Transverse colon (tissue), 4 donors: ENCODE data around the gene MOGAT1. TPM values are rescaled to one million over a fixed set of nuclear protein-coding genes. Genes with fewer than 3 reads are reported as not detected.

Experiments used
- DNase-seq: peaks from one replicate; pipeline ENCODE4 v3.0.0-alpha.2; 2019
- H3K27ac ChIP-seq, 4 donors: fragments of 200-600 bp; sonication (generic); 2 replicates each; pipeline ENCODE4 v1.5.1; 2016 to 2018; ENCODE audit warnings: inconsistent platforms in 4 of 4
- H3K27me3 ChIP-seq: fragments of 200-600 bp; sonication (generic); 2 replicates; pipeline ENCODE4 v1.5.1; 2017; ENCODE audit warnings: inconsistent platforms
- H3K36me3 ChIP-seq, 4 donors: fragments of 200-600 bp; sonication (generic); 2 replicates each; pipeline ENCODE4 v1.5.1; 2017 to 2019; ENCODE audit warnings: inconsistent platforms in 4 of 4
- H3K4me1 ChIP-seq, 4 donors: fragments of 200-600 bp; sonication (generic); 2 replicates each; pipeline ENCODE4 v1.5.1; 2017 to 2020; ENCODE audit warnings: inconsistent platforms in 4 of 4
- H3K4me3 ChIP-seq, 4 donors: fragments of 200-600 bp; sonication (generic); 1 replicate in 1 of 4; 2 replicates in 3 of 4; pipeline versions ENCODE4 v1.5.1 to v1.6.1; 2017 to 2019; ENCODE audit warnings: inconsistent platforms in 4 of 4
- H3K9me3 ChIP-seq, 2 donors: fragments of 200-600 bp; sonication (generic); 2 replicates each; pipeline ENCODE4 v1.5.1; 2017 to 2019; ENCODE audit warnings: inconsistent platforms in 2 of 2
- EP300 ChIP-seq: sonication (generic); formaldehyde crosslinking; IDR thresholded peaks from one replicate; pipeline ENCODE4 v1.6.1; 2017; ENCODE audit warnings: antibody characterized with exemption, low read depth
- POLR2A ChIP-seq: fragments of 450-650 bp; IDR thresholded peaks from one replicate; pipeline ENCODE4 v1.6.1; 2016; ENCODE audit warnings: antibody characterized with exemption, mild to moderate bottlenecking, moderate library complexity
- POLR2AphosphoS5 ChIP-seq, 3 donors: sonication (generic); formaldehyde crosslinking; IDR thresholded peaks; one replicate each; pipeline ENCODE4 v1.6.1; 2016; ENCODE audit warnings: antibody characterized with exemption in 3 of 3
- WGBS, 2 donors: methylation state at CpG; one replicate each; pipeline ENCODE4 v1.1.5; 2018; ENCODE audit warnings: low coverage in 1 of 2; 5-methylcytosine and 5-hydroxymethylcytosine counted together
- in situ Hi-C, 4 donors: fragments of 200-750 bp; cut with MboI; loops; one replicate each; pipeline versions ENCODE4 v1.15.0 to v1.15.1; 2017; ENCODE audit warnings: low sequenced_read_pairs in 3 of 4, low pct_ligation_motif_present in 1 of 4, low pct_unique_long_range_greater_than_20kb in 1 of 4
- intact Hi-C: fragments of 100-400 bp; cut with DNase I; formaldehyde crosslinking; loops from one replicate; pipeline ENCODE4 v1.15.1; 2023; ENCODE audit warnings: low total_unique reads
- total RNA-seq, 4 donors: library from RNA; depleted of rRNA; stranded (reverse); fragments of >200 nt; gene quantifications; one replicate each; pipeline ENCODE4 v1.1.0, GENCODE V29; 2016
- TF ChIP-seq, protein P1 (sequence below), 5 experiments: fragments of 200-600 bp in 3 of 5; fragments of 450-650 bp in 2 of 5; sonication (generic) in 3 of 5; IDR thresholded peaks; 1 replicate in 2 of 5; 2 replicates in 3 of 5; pipeline ENCODE4 v1.5.1; 2016 to 2017; ENCODE audit warnings: antibody characterized with exemption in 5 of 5, inconsistent platforms in 3 of 5, mild to moderate bottlenecking in 2 of 5, moderate library complexity in 1 of 5

MOGAT1 gene
- total RNA-seq, 4 donors from 2014 or later, result 0.80 TPM; not detected in 3

DNA sequence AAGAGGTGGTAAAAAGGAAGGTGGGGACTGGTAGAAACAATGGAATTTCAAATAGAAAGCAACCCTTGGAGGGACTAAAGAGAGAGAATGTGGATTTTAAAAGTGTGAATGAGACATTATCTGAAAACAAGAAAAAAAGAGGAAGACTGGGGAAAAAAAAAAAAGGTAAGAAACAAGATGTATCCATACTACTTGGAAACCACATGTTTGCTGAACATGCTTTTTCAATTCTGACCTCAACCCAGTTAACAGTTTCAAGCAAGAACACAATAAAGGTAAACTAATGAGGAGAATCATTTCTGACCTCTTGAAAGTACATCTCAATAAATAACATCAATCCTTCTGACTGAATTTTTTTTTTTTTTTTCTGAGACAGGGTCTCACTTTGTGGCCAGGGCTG, 18.2 kb upstream of the MOGAT1 start:
- no peak for DNase-seq
- in situ Hi-C loops, result no loop called here
- intact Hi-C loops, result no loop called here
- no peak for TF ChIP-seq POLR2AphosphoS5 (IDR thresholded peaks at IDR 0.05)
- TF ChIP-seq EP300, result no peak
- no peak for TF ChIP-seq POLR2A
- TF ChIP-seq, protein P1, sequence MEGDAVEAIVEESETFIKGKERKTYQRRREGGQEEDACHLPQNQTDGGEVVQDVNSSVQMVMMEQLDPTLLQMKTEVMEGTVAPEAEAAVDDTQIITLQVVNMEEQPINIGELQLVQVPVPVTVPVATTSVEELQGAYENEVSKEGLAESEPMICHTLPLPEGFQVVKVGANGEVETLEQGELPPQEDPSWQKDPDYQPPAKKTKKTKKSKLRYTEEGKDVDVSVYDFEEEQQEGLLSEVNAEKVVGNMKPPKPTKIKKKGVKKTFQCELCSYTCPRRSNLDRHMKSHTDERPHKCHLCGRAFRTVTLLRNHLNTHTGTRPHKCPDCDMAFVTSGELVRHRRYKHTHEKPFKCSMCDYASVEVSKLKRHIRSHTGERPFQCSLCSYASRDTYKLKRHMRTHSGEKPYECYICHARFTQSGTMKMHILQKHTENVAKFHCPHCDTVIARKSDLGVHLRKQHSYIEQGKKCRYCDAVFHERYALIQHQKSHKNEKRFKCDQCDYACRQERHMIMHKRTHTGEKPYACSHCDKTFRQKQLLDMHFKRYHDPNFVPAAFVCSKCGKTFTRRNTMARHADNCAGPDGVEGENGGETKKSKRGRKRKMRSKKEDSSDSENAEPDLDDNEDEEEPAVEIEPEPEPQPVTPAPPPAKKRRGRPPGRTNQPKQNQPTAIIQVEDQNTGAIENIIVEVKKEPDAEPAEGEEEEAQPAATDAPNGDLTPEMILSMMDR (IDR thresholded peaks at IDR 0.05), result no peak
- Histone ChIP-seq H3K36me3 (no peaks in the 10 kb centered on the region), H3K4me3 (no peak overlapping the region), H3K27me3 (no peaks in the 10 kb centered on the region), H3K27ac (peak overlapping the region; percentile 31 to 92 (median 86)), H3K9me3 (no peaks in the 10 kb centered on the region), H3K4me1 (peaks cover 14 to 61% (median 43%) of the 10 kb centered on the region in 4 donors)

DNA sequence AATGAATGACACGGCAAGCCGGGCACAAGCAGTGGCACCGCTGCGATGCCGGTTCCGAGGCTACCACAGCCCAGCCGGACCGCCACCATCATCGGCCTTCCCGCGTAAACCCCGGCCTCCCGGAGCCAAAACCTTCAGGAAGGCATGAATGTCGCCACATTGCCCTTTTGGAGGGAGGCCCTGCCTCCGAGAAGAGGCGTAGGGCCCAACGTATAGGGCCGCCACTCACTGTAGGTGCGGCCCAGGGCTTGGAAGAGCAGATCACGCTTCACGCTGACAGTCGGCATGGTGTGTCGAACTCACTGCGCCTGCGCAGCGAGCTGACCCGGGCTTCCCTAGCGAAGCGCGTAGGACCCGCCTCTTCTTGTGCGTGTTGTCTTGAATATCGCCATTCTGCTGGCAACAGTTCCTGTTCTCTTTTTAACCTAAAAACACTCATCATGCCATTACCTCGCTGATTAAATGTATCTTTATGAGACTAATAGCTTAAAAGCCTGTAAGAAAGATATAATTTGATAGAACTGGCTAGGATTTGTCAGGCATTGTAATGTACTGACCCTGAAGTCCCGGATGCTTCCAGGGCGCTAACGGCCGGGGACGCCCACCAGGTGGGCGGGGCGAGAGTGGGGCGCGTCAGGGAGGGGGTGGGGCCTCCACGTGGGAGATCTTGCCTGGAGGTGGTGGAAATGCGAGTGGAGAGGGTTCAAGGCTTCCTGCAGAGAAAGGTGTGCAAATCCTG, 15.5 kb upstream of the MOGAT1 start, which contains the start of gene FARSB:
FARSB (minus strand) TSS at position 306 of the 739 bp plus-strand sequence; CDS start at position 287, 19 bp downstream.
- Histone ChIP-seq H3K36me3 (no peaks in the 10 kb centered on the region), H3K27me3 (no peaks in the 10 kb centered on the region), H3K9me3 (no peaks in the 10 kb centered on the region), H3K4me3 (peak within 1 kb of the TSS; percentile 51 to 87 (median 76)), H3K27ac (peak within 1 kb of the TSS; percentile 84 to 92 (median 87)), H3K4me1 (peaks cover 14 to 45% (median 36%) of the 10 kb centered on the region in 4 donors)
- peak; percentile 95 for DNase-seq
- intact Hi-C loops (no loop called here), in situ Hi-C loops (no loop called here)
- TF ChIP-seq, protein P1 (IDR thresholded peaks at IDR 0.05), result no peak
- TF ChIP-seq POLR2AphosphoS5 (IDR thresholded peaks at IDR 0.05) (peak; percentile 80 to 94 (median 85)), POLR2A (peak; percentile 76)
- WGBS, 2 donors, result 0% methylated on average over 1 to 27 of the region's 45 CpGs

DNA sequence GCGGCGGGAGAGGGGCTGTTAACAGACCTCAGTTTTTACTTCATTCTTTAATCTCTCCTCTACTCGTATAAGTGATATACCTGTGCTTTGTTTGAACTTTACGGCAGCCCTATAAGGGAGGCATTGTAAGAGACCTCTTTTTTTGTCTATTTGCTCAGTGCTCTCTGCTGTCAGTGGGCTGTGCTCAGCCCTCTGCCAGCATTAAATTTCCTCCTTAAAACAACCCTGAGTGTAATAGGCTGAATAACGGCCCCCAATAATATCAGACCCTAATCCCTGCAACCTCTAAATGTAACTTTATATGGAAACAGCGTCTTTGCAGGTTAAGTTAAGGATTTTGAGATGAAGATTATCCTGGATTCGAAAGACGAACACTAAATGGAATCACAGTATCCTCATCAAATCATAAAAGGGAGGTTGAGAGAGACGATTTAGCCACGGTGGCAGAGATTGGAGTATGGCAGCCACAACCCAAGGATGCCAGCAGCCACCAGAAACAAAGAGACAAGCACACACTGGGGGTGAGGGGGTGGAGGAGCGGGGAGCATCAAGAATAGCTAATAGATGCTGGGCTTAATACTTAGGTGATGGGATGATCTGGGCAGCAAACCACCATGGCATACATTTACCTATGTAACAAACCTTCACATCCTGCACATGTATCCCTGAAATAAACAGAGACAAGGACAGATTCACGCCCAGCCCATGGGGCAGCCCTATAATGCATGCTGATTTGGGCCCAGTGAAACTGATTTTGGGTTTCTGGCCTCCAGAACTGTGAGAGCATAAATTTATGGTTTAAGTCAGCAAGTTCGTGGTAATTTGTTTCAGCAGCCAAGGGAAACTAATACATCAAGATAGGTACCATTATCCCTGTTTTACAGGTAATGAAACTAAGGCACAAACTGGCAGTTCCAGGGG, 14.7 kb upstream of the MOGAT1 start:
- no peak for DNase-seq
- H3K27me3 ChIP-seq, result no peaks in the 10 kb centered on the region
- H3K4me3 ChIP-seq, result peak overlapping the region; percentile 21 to 87 (median 76)
- in situ Hi-C loops (no loop called here), intact Hi-C loops (no loop called here)
- H3K4me1 ChIP-seq, result peaks cover 13 to 38% (median 34%) of the 10 kb centered on the region in 4 donors
- H3K36me3 ChIP-seq, result no peaks in the 10 kb centered on the region
- no peaks in the 10 kb centered on the region for H3K9me3 ChIP-seq
- 16 to 22% methylated on average over 9 to 13 of the region's 13 CpGs for WGBS, 2 donors
- TF ChIP-seq, protein P1 (IDR thresholded peaks at IDR 0.05), result no peak
- TF ChIP-seq EP300 (no peak), POLR2A (no peak), POLR2AphosphoS5 (IDR thresholded peaks at IDR 0.05) (no peak)
- peak overlapping the region; percentile 84 to 92 (median 87) for H3K27ac ChIP-seq

DNA sequence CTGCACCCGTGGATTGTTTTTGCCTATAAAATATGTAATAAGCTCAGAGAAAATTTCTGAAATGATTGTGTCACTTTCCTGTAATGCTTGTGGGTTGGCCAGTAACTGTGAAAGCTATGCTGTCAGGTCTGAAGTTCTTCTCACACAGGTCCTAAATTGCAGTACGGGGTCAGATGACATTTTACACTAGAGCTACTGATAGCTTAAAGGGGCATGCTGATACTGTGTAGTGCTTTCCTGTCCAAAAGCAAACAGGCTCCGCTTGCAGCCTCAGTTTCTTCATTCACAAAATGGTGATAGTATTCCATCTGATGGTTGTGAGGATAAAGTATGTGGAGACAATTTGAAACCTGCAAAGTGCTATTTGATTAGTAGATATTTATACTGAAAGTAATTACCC, 8.0 kb upstream of the MOGAT1 start:
- in situ Hi-C loops, result no loop called here
- H3K27ac ChIP-seq, result no peak overlapping the region
- no peak overlapping the region for H3K4me3 ChIP-seq
- no peaks in the 10 kb centered on the region for H3K36me3 ChIP-seq
- no peak for DNase-seq
- TF ChIP-seq EP300 (no peak), POLR2A (no peak)
- no peaks in the 10 kb centered on the region for H3K27me3 ChIP-seq
- WGBS, 2 donors, result 43 to 46% methylated on average over 1 to 3 of the region's 3 CpGs
- no peaks in the 10 kb centered on the region for H3K9me3 ChIP-seq
- intact Hi-C loops, result no loop called here
- no peaks in the 10 kb centered on the region for H3K4me1 ChIP-seq
